Endodermal cell (in vitro differentiated cells): ENCODE results near the gene BMPR1B. TPM values are rescaled to one million over a fixed set of nuclear protein-coding genes. Genes with fewer than 3 reads are reported as not detected.

Experiments
- DNase-seq: peaks from one replicate; pipeline ENCODE4 v3.0.0-alpha.2; 2017
- H3K27ac ChIP-seq: 2 replicates; pipeline ENCODE4 v1.5.1; 2013; ENCODE audit warnings: mild to moderate bottlenecking, low read depth, low read length, moderate library complexity
- H3K27me3 ChIP-seq: 2 replicates; pipeline ENCODE4 v1.6.1; 2013; ENCODE audit warnings: mild to moderate bottlenecking, low read length, moderate library complexity; ENCODE audit not compliant: insufficient read depth, control insufficient read depth, poor library complexity, severe bottlenecking
- H3K36me3 ChIP-seq: 2 replicates; pipeline ENCODE4 v1.7.0; 2013; ENCODE audit warnings: mild to moderate bottlenecking, low read length, moderate library complexity; ENCODE audit not compliant: control insufficient read depth, insufficient read depth
- H3K4me1 ChIP-seq: one replicate; pipeline ENCODE4 v1.7.0; 2013; ENCODE audit warnings: low read length; ENCODE audit not compliant: control insufficient read depth, insufficient read depth
- H3K4me3 ChIP-seq: 2 replicates; pipeline ENCODE4 v1.5.1; 2013; ENCODE audit warnings: mild to moderate bottlenecking, low read length, moderate library complexity
- H3K9ac ChIP-seq: 2 replicates; pipeline ENCODE4 v1.6.1; 2013; ENCODE audit warnings: mild to moderate bottlenecking, low read length, moderate library complexity; ENCODE audit not compliant: poor library complexity, severe bottlenecking; ENCODE audit errors: extremely low read depth
- H3K9me3 ChIP-seq: 2 replicates; pipeline ENCODE4 v1.6.1; 2013; ENCODE audit warnings: mild to moderate bottlenecking, low read length, moderate library complexity; ENCODE audit not compliant: control insufficient read depth
- H3K27ac Mint-ChIP-seq: 2 replicates; pipeline ENCODE4 v1.8.0; 2020; ENCODE audit warnings: mixed read lengths
- H3K27me3 Mint-ChIP-seq: 2 replicates; pipeline ENCODE4 v1.8.0; 2021; ENCODE audit warnings: mild to moderate bottlenecking, mixed read lengths; ENCODE audit not compliant: insufficient read depth
- H3K36me3 Mint-ChIP-seq: 2 replicates; pipeline ENCODE4 v1.8.0; 2020; ENCODE audit warnings: low read depth, mixed read lengths
- H3K4me1 Mint-ChIP-seq: 2 replicates; pipeline ENCODE4 v1.8.0; 2020; ENCODE audit warnings: mixed read lengths
- H3K4me3 Mint-ChIP-seq: 2 replicates; pipeline ENCODE4 v1.8.0; 2020; ENCODE audit warnings: mild to moderate bottlenecking, moderate library complexity, mixed read lengths
- H3K9me3 Mint-ChIP-seq: 2 replicates; pipeline ENCODE4 v1.8.0; 2020; ENCODE audit warnings: mild to moderate bottlenecking, mixed read lengths
- WGBS, 2 experiments: methylation state at CpG; one replicate each; pipeline versions ENCODE4 v1.1.5 to v1.1.7; 2013; ENCODE audit warnings: missing lambda C conversion rate in 2 of 2, mixed read lengths in 1 of 2; ENCODE audit not compliant: insufficient coverage in 1 of 2, insufficient read length in 1 of 2; 5-methylcytosine and 5-hydroxymethylcytosine counted together
- total RNA-seq, 2 donors: library from RNA; stranded (reverse); fragmentation: NEBNext Ultra II Directional in 1 of 2; extraction: Animal tissue kit (Norgen Biotek cat#: 25700) in 1 of 2; gene quantifications; 2 replicates in 1 of 2; 3 replicates in 1 of 2; pipeline ENCODE4 v1.2.1, GENCODE V29; 2021
- TF ChIP-seq, protein P1 (sequence below): fragments of 200-600 bp; sonication (generic); conservative IDR thresholded peaks from 2 replicates; pipeline ENCODE4 v1.5.0; 2021; ENCODE audit warnings: antibody characterized with exemption, mild to moderate bottlenecking

The BMPR1B gene
- total RNA-seq, 2 donors from 2014 or later, result 2.8 to 3.6 TPM

DNA sequence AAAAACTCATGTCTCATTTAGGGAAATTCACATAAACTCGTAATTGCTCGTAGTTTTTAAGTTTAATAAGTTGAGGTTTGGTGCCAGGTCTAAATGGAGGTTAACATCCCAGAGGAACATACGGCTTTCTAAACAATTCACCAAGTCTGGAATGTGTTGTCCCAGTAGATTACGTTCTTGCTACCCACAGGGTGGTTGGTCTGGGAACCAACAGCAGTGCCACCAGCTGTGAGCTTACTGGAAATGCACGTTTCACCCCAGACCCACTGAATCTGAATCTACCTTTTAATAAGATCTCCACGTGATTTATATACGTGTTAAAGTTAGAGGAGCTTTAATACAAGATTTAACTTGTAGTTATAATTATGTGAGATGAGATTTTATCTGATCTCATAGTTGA lies 134.3 kb downstream of the BMPR1B start:
- H3K9ac ChIP-seq, result no peak overlapping the region
- H3K4me3 Mint-ChIP-seq, result no peak overlapping the region
- H3K9me3 ChIP-seq, result peaks cover 7% of the 10 kb centered on the region
- H3K4me3 ChIP-seq, result no peak overlapping the region
- H3K27ac Mint-ChIP-seq, result no peak overlapping the region
- no peak overlapping the region for H3K27ac ChIP-seq
- no peak for DNase-seq
- peaks cover 2% of the 10 kb centered on the region for H3K4me1 ChIP-seq
- H3K36me3 ChIP-seq, result no peaks in the 10 kb centered on the region
- H3K27me3 ChIP-seq, result no peaks in the 10 kb centered on the region
- H3K4me1 Mint-ChIP-seq, result peaks cover 22% of the 10 kb centered on the region
- TF ChIP-seq, protein P1, sequence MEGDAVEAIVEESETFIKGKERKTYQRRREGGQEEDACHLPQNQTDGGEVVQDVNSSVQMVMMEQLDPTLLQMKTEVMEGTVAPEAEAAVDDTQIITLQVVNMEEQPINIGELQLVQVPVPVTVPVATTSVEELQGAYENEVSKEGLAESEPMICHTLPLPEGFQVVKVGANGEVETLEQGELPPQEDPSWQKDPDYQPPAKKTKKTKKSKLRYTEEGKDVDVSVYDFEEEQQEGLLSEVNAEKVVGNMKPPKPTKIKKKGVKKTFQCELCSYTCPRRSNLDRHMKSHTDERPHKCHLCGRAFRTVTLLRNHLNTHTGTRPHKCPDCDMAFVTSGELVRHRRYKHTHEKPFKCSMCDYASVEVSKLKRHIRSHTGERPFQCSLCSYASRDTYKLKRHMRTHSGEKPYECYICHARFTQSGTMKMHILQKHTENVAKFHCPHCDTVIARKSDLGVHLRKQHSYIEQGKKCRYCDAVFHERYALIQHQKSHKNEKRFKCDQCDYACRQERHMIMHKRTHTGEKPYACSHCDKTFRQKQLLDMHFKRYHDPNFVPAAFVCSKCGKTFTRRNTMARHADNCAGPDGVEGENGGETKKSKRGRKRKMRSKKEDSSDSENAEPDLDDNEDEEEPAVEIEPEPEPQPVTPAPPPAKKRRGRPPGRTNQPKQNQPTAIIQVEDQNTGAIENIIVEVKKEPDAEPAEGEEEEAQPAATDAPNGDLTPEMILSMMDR, result peak; percentile 29
- no peaks in the 10 kb centered on the region for H3K36me3 Mint-ChIP-seq
- 90 to 100% methylated on average over 1 to 7 of the region's 7 CpGs for WGBS, 2 experiments
- peaks cover 4% of the 10 kb centered on the region for H3K9me3 Mint-ChIP-seq
- H3K27me3 Mint-ChIP-seq, result no peaks in the 10 kb centered on the region

DNA sequence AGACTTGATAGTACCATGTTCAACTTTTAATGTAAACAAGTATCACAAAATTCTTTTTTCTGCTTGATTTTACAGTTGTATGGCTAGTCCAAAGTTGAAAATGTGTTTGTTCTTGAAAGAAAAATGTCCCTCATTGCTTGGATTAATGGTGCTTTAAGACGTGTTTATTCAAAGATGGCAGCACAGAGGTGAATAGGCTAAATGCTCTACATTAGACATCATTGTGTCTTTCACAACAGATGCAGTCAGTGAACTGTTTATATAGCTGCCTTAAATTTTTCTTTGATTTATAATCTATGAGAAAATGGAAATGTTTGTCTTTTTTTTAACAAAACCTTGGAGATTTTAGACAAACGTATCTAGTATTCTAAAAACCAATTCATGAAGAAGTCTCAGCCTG lies 137.3 kb downstream of the BMPR1B start:
- no peak for DNase-seq
- Histone ChIP-seq H3K9me3 (peaks cover 7% of the 10 kb centered on the region), H3K36me3 (no peaks in the 10 kb centered on the region), H3K27me3 (no peaks in the 10 kb centered on the region), H3K4me3 (no peak overlapping the region), H3K27ac (no peak overlapping the region), H3K4me1 (peaks cover 2% of the 10 kb centered on the region), H3K9ac (no peak overlapping the region)
- Mint-ChIP-seq H3K36me3 (peaks cover 11% of the 10 kb centered on the region), H3K27me3 (no peaks in the 10 kb centered on the region), H3K4me1 (peaks cover 19% of the 10 kb centered on the region), H3K9me3 (peaks cover 4% of the 10 kb centered on the region), H3K27ac (no peak overlapping the region), H3K4me3 (no peak overlapping the region)
- WGBS, 2 experiments, result 88 to 100% methylated on average over 1 to 2 of the region's 2 CpGs
- TF ChIP-seq, protein P1, result no peak

- H3K4me1 Mint-ChIP-seq, result peaks cover 19% of the 10 kb centered on the region
- TF ChIP-seq, protein P1, result no peak
- H3K27me3 Mint-ChIP-seq, result no peaks in the 10 kb centered on the region
- Histone ChIP-seq H3K27me3 (no peaks in the 10 kb centered on the region), H3K27ac (no peak overlapping the region), H3K36me3 (no peaks in the 10 kb centered on the region), H3K9me3 (no peaks in the 10 kb centered on the region), H3K4me1 (peaks cover 2% of the 10 kb centered on the region), H3K9ac (no peak overlapping the region), H3K4me3 (no peak overlapping the region)
- 74 to 77% methylated on average over 4 to 7 of the region's 7 CpGs for WGBS, 2 experiments
- H3K27ac Mint-ChIP-seq, result peak overlapping the region; percentile 79
- H3K36me3 Mint-ChIP-seq, result peaks cover 11% of the 10 kb centered on the region
- DNase-seq, result peak; percentile 72
- H3K9me3 Mint-ChIP-seq, result no peaks in the 10 kb centered on the region
- no peak overlapping the region for H3K4me3 Mint-ChIP-seq
These were observed 139.3 kb downstream of the BMPR1B start for GRCh38 chr4:94897023-94897422.
